GM21737 (cell line): ENCODE data around the gene XCL1.

Source experiments
- ATAC-seq: cut with Tn5 transposase; IDR thresholded peaks from one replicate; pipeline ENCODE4 v1.9.1; 2021; ENCODE audit warnings: mild to moderate bottlenecking, moderate library complexity; ENCODE audit not compliant: unreplicated experiment

Gene XCL1

DNA sequence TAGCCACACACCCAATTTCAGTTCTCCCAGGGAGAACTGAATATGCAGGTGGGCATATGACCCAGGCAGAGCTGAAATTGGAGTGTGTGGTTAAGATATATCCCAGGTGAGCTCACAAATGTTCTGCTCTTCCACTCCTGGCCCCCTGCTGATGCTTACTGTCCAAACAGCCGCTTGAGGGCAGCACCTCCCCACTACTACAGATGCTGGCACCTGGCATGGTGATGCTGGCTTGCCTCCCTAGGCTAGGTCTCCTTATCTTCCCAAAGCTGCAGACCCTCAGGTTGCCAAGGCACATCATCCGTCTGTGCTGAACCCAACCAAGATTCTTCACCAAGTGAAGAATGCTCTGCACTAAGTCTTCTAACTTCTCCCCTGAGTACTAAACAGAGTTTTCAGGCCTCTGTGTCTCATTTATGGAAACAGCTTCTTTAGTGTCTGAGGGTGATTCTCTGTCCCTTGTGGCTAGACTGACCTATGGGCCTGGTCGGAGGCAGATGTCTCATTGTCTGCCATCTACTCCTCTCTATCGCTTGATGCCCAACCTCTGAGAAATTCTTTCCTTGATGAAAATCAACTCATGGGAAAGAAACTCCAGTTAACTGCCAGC is 27.2 kb downstream of the XCL1 start:
- peak; percentile 77 for ATAC-seq

- no peak for ATAC-seq
Observed at GRCh38 chr1:168605443-168605842, 29.0 kb downstream of the XCL1 start.

- ATAC-seq: no peak
Observed at GRCh38 chr1:168606096-168606495, 29.7 kb downstream of the XCL1 start.

GRCh38 chr1:168607872-168608428 is 31.5 kb downstream of the XCL1 start:
- ATAC-seq: no peak

DNA sequence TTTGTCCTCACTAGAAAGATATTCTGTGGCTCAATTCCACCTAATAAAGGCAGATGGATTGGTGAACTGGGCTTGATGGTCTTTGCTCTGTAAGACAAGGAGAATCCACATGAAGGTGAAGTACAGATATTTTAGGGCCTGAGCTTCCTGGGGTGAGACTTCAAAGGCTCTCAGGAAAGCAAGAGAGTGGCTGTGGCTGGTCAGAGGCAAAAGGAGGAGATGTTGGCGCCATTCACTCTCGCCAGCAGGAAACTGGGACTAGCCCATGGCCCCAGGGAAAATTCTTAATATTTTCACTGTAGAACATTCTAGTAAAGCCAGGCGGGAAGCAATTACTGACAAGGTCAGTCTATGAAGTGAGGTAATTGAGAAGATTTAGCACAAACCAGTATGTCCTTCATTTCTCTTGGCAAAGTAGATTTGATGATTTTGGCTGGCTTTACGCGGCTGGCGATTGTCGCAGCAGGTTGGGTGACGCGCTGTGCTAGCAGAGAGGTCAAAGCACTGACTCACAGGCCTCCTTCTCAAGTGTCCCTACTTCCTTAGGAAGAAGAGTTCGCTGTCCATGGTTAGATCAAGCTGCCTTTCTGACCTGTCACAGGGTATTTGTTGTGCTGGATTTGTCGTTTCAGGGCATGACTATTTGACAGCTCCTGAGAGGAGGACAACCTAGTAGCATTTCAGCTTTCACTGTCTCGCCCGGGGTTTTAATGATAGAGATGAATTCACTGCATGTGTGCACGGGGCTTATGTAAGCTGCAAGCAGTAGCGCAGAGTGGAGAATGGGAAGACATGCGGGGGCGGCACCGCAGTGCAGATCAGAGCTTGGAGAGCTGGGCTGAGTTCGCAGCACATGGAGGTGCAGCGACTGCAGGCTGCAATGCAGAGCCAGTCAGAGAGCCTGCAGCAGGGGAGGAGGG is 32.7 kb downstream of the XCL1 start:
- no peak for ATAC-seq

GRCh38 chr1:168609741-168610510 is 33.5 kb downstream of the XCL1 start:
- ATAC-seq: no peak

DNA sequence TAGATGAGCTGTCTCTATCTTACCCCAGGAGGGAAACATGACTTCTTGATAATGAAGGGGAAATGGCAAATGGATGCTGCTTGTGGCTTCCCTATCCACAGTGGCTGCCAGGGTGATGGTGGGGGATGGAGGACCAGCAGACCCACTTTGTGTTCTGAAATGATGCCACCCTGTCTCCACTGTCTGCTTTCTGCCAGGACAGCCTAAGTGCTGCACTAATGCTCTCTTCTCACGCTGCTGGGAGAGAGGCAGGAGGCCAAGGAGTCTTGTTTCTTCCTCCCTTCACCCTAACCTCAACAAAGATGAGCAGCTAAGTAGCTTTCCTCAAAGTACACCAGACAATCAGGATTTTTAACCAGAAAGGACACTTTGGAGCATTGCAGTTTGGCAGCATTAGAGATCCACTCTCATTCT is 36.6 kb downstream of the XCL1 start:
- no peak for ATAC-seq

DNA sequence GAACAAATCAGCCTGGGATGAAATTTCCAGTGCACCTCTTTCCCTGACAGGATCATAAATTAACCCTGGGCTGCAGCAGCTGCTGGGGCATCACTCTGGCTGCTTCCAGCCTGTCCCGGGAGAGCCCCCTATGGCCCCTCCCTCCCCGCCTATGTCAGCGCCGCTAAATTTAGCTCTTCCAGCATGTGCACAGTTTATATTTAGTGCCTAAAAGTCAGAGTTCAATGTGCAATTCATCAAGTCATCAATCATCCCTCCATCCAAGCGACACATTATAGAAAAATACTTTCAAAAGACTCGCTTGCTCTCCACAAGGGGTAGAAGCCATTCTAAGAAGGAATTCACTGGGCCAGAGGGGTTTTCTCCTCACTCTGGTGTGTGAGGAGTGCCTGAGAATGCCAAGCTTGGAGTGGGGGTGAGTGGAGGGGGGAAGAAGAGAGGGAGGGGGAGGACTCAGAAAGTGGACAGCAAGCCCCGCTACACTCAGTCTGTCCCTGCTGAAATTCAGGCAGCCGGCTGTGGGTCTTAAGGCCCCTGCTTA is 37.4 kb downstream of the XCL1 start:
- no peak for ATAC-seq

- no peak for ATAC-seq
Observed at GRCh38 chr1:168614235-168614634, 37.8 kb downstream of the XCL1 start.

- ATAC-seq: no peak
Observed at GRCh38 chr1:168615965-168616364, 39.6 kb downstream of the XCL1 start.

DNA sequence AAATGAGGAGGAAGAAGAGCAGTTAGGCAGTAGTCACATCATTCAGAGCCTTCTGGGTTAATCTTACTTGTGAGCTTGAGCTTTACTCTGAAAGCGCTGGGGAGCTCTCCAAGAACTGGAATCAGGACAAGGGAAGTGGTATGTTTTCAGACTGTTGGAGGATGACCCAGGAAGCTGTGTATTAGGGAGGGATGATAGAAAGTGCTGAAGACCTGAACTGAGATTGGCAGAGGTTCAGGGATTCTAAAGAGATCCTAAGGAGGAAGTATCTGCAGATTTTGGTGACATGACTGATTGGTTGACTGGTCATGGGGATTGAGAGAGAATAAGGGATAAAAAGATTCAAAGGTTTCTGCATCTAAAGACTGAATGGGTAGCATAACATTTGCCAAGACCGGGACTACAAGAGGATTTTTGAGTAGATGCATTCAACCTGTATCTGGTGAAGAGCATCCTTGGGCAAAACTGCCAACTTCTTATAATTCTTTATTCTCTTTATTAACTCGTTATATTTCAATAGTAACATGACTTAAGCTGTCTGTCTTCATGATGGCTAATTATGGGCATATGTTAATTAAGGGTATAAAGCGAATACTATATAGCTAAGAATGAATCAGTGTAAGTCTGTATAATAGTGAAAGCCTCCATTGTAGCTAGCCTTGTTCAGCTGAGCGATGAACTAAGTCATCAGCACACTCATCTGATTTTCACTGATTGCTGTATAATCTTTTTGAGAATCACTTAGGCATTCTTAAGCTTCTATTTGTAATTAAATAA is 41.8 kb downstream of the XCL1 start:
- no peak for ATAC-seq

DNA sequence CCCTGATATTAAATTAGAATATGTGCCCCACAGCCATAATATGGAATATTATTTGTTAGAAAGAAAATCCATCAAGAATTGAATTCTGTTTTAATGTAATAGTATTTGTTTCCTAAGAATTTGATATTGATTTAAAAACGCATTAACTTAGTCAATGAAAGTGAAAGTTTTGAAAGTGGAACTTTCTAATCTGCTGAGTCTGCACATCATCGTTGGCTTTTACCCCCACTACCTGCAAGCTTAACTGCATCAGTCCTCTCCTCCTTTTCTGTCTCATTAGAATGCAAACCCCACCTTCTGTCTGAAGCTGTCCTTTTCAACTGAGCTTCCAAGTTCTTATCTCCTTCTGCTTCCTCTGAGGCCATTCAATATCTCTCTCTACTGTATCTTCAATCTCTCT is 42.5 kb downstream of the XCL1 start:
- ATAC-seq: no peak

GRCh38 chr1:168621356-168621755 is 45.0 kb downstream of the XCL1 start:
- no peak for ATAC-seq

GRCh38 chr1:168623003-168623828 is 46.8 kb downstream of the XCL1 start:
- no peak for ATAC-seq

GRCh38 chr1:168623831-168624230 is 47.4 kb downstream of the XCL1 start:
- ATAC-seq: no peak

DNA sequence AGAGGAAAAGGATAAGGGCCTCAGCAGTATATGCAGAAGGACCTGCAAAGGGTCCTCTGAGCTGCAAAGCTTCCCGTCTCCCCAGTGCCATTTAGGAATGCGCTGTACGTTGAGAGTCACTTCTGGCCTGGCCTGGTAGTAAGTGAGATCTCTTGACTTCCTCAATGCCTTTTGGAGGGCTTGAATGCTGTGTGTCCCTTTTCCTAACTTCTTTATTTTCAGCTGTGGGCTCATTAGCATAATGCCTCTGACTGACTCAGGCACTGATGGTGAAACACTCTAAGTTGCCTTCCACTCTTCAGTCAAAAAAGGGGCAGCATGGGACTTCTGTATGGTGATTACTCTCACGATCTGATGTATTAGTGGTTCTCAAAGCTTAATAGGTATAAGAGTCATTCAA is 49.9 kb downstream of the XCL1 start:
- no peak for ATAC-seq

GRCh38 chr1:168627370-168627769 is 51.0 kb downstream of the XCL1 start:
- no peak for ATAC-seq

- no peak for ATAC-seq
Observed at GRCh38 chr1:168628807-168629206, 52.4 kb downstream of the XCL1 start.

DNA sequence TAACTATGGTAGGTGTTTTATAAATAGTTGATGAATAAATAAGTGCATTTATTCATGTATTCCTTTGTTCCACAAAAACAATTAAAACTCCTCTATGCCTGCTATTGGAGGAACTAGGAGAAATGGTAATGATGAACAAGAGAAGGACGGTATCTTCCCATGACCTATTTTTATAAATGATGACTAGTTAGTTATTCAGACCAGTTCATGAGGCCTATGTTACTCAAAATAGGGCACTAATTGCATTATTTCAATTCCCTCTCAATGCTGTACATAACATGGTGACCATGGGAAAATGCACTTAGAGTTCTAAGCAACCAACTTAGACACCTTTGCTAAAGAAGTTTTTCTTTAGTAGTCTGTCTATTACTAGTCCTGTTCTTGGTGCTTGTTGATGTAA is 53.1 kb downstream of the XCL1 start:
- ATAC-seq: no peak
